NCI-H446 (cell line): ENCODE data around the gene FBRSL1.
A peak's percentile ranks its signal among the peaks of the same experiment; 100 is the strongest.

ENCODE experiments used
- DNase-seq, 2 experiments: peaks; one replicate each; lab custom pipeline; 2025; lab: John Stamatoyannopoulos, UW

FBRSL1 gene

DNA sequence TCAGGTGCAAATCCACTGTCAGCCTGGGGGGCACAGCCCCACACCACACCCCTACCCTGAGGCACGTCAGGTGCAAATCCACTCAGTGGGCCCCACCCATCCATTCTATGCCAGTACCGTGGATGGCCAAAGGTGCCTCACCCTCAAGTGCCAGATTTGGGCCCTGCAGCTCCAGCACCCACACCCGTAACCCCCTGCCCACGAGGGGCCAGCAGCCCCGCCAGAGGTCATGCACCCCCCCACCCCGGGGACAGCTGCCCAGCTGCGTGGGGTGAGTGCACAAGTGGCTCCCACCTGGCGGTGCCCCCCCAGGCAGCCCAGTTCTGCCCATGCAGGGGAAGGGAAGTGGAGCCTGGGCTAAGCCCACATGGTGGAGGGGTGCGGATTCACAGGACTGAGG is 51.2 kb downstream of the FBRSL1 start:
- no peak for DNase-seq

GRCh38 chr12:132541996-132542395 is 52.0 kb downstream of the FBRSL1 start:
- DNase-seq: no peak

DNA sequence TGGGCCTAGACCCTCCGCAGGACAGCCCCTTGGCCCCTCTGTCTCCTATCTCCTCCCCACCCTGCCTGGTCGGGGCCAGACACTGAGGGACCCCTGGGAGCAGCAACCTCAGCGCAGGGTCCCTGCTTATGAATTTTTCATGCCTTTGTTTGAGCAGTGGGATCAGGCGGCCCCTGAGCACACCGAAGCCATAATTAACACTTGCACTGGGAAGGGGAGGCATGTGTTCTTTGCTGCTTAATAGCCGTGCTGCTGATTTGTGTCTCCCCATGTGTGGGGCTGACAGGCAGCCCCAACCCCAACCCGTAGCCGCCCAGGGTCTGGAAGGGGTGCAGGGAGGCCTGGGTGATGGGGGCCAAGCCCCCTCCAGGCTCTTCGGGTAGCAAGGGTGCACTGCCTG is 52.7 kb downstream of the FBRSL1 start:
- no peak for DNase-seq

DNA sequence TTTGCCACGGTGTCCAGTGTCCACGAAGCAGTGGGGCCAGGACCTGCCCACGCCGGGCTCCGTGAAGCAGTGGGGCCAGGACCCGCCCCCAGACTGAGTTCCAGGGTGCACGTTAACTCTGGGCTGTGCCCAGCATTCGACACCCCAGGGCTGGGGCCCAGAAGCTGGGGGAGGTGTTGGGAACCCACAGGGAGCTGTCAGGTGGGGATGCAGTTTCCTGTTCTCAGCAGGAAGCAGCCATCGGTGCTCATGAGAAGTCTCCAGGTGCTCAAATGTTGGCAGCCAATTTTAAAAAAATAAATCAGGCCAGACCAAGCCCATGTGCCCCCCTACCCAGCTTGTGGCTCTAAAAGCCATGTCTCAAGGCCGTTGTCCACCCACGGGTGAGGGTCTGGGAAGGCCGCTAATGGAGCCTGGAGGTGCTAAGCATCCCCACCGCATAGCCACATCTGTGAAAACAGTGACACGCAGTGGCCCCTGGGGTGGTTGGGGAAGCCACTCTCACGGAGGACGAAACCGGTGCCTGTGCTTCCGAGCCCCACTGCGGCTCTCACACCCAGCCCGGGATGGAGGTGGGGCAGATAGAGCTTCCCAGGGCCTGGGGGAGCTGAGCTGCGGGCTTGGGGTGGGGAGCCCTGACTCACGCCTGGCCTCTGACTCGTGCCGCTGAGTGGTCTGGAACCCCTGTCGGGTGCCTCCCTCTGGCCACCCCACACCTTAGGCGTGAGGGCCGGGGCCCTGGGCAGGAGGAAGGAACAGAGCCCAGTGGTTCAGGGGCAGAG is 53.5 kb downstream of the FBRSL1 start:
- DNase-seq: no peak

- DNase-seq: no peak
Measured at GRCh38 chr12:132544080-132544397, 54.1 kb downstream of the FBRSL1 start.

DNA sequence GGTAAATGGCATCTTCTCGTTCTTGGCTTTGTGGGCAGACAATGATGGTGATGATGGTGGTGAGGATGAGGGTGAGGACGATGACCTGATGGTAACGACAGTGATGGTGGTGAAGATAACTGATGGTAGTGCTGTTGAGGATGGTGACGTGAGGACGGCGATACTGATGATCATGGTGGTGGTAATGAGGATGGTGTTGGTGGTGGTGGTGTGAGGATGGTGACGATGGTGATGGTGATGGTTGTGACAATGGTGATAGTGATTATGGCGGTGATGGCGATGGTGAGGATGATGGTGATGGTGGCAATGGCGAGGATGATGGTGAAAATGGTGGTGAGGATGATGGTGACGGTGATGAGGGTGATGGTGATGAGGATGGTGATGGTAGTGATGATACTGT is 54.5 kb downstream of the FBRSL1 start:
- DNase-seq: no peak

GRCh38 chr12:132545164-132545953 is 55.4 kb downstream of the FBRSL1 start:
- DNase-seq: no peak

DNA sequence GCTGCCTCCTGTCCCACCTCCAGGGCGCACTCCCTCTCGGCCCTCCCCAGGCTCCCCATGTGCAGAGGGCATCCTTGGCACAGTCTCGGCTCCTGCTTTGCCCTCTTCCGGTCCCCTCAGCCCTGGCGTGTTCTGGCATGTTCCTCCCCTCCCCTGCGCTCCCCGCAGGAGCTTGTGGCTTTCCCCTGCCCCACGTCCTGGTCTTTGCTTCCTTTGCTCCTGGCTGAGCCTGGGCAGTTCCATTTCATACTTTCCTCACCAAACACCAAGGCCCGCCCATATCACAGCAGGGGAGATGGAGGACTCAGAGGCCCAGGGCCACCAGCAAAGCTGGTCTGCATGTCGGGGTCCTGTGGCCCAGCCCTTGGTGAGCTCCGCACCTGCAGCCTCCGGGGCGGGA is 56.0 kb downstream of the FBRSL1 start:
- DNase-seq: no peak

DNA sequence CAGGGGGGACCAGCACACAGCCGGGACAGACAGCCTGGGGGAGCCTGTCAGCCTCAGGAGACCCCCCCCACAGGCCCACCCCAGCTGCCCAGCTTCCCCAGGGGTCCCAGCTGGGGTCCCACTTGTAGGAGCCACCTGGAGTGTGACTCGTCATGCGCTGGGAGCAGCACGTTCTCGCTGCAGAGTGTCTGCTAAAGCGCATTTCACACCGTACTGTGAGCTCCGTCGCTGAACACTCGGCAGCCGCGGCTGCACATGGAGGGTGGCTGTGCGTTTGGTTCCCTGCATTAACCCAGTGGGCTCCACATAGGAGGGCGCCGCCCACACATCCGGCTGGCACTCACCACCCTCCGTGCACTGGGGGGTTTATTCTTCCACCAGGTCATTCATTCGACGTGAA is 56.7 kb downstream of the FBRSL1 start:
- no peak for DNase-seq

- no peak for DNase-seq
Measured at GRCh38 chr12:132547205-132547740, 57.3 kb downstream of the FBRSL1 start.

GRCh38 chr12:132548430-132549058 is 58.6 kb downstream of the FBRSL1 start:
- DNase-seq: no peak

- DNase-seq: no peak
Measured at GRCh38 chr12:132549059-132549458, 59.1 kb downstream of the FBRSL1 start.

- no peak for DNase-seq
Measured at GRCh38 chr12:132550014-132550802, 60.3 kb downstream of the FBRSL1 start.

DNA sequence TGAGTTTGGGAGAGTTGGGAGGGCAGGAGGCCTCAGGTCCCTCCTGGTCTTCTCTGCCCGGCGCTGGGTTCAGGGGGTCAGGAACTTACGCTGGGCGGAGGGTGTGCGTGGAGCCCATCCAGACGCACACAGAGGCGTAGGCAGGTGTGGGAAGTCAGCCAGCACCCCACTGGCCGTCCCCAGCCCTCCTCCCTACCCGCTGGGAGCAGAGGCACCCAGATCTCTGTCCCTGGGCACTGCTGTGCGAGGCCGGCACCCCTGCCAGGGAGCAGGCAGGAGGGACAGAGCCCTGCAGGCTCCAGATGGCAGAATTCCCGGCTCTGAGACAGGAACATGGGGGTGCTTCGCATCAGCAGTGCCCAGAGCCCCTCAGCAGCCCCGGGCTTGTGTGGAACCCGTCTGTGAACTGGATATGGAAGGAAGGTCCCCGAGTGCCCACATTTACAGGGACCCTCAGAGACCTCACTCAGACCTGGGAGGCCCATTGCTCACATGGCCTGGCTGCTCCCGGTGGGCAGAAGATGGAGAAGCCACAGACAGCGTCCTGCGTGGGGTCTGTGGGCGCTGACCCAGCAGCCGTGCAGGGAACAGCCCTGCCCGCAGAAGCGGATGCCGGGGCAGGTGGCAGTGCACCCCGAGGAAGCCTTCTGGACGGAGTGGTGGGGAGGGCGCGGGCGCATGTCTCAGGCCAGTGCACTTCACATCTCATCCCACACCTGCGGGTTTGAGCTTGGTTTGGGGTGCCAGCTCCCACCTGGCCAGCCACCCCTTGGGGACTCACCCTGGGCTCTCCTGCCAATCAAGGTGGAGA is 61.1 kb downstream of the FBRSL1 start:
- peak in 1 of 2 experiments; percentile 10 for DNase-seq

GRCh38 chr12:132551641-132552031 is 61.7 kb downstream of the FBRSL1 start:
- DNase-seq: peak in 1 of 2 experiments; percentile 48

DNA sequence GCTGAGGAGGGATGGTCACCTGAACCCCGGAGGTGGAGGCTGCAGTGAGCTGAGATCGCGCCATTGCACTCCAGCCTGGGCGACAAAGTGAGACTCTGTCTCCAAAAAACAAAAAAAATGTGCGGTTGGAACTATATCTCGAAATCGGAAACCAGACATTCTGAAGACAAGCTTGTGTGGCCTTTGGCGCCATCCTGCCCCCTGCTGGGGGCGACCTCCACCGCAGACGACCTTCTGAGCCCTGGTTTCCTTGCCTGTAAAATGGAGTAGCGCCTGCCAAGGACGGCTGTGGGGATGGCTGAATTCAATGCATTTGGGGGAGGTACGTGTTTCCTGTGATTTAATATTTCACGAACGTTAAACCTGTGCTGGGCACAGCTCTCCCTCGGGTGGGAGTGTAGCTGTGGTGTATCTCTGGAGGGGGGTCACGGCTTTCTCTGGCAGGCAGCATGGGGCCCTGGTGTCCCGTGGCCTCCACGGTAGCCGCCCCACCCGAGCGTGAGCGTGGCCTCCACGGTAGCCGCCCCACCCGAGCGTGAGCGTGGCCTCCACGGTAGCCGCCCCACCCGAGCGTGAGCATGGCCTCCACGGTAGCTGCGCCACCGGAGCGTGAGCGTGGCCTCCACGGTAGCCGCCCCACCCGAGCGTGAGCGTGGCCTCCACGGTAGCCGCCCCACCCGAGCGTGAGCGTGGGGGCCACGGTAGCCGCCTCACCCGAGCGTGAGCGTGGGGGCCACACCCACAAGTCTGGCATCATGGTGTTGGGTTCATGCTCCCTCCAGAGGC is 65.1 kb downstream of the FBRSL1 start:
- no peak for DNase-seq

DNA sequence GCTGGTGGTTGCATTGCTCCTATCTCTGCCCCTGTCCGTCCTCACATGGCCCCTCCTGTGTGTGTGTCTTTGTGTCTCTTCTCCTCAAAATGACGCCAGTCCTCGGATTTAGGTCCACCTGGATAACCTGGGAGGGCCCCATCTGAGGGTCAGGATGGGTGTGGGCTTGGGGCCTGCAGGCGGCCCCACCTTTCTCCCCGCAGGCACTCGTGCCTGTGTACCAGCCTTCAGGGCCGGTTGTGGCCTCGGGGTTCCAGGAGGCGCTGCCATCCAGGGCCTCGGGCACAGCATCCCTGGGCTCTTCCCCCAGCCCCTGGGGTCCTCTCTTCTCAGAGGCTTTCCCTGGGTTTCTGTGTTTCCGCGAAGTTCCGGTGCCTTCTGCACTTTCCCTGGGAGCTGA is 65.7 kb downstream of the FBRSL1 start:
- no peak for DNase-seq

DNA sequence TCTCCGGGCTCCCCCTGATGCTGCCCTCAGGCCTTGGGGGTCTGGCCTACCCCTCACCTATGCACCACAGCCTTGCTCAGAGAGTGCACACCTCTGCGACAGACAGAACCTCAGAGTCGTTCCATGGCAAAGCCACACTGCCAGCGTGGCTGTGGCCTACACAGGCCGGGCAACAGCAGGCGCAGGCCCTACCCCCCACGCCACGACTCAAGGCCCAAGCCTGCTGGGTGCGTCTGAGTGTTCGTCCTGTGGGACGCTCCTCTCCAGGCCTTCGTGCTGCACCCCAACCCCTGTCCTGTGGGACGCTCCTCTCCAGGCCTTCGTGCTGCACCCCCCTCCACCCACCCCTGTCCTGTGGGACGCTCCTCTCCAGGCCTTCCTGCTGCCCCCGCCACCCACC is 66.3 kb downstream of the FBRSL1 start:
- DNase-seq: no peak

DNA sequence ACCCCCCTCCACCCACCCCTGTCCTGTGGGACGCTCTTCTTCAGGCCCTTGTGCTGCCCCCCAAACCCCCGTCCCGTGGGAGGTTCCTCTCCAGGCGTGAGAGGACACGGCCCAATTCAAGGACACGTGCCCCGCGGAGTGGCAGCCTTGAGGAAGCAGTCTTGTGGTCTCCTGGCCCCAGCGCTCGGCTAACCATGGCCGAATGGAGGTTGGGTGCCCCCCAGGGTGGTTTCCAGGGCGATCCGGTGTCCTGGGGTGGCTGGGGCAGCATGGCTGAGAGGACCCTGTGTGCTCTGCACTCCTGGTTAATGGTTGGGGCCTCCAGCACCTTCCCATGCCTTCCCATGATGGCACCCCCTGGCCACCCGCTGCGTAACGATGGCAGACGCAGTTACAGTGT is 66.8 kb downstream of the FBRSL1 start:
- no peak for DNase-seq

DNA sequence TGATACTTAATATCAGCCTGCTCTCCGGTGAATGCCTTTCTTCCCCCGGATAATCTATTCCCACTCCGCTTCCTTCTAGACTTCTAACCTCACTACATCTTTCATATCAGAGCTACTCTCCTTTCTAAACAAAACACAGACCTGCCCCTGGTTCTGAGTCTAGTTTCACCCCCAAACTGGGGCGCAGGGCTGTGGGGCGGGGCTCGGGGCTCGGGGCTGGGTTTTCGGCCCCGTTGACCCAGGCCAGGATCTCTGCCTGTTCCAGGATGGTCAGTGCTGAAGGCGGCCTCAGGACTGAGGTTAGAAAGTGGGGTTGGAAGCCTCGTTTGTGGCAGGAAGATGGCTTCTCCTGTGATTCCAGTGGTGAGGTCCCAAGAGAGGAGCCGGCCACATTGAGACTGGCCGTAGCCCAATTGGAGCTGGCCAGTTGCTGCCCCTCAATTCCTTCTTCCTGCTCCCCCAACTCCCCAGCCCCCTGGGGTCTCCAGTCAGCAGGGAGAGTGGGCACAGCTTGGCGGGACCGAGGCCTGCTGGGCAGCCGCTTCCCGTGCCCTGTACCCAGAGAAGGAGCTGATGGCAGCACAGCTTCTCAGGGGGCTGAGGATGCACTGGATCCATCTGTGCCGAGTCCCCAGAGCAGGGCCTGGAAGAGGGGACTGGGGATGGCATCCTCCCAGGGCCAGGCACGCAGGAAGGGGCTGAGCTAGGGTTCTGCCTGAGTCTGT is 67.5 kb downstream of the FBRSL1 start:
- no peak for DNase-seq
